NCI-H345 treated with DMSO at 0.1 percent for 48 hours (cell line): ENCODE results near the gene DNMT3L.
"Not testable (repeated sequence)": the region's sequence is repeated elsewhere in the genome, so short reads cannot be mapped to it uniquely, and the experiment has no call there.

Source experiments
- DNase-seq: peaks from one replicate; lab custom pipeline; 2025; ENCODE audit not compliant: unreplicated experiment; lab: John Stamatoyannopoulos, UW

The DNMT3L gene

GRCh38 chr21:44249204-44250037, 12.3 kb downstream of the DNMT3L start:
- not testable (repeated sequence) for DNase-seq

- not testable (repeated sequence) for DNase-seq
These were observed 13.8 kb downstream of the DNMT3L start for GRCh38 chr21:44247904-44248303.

- not testable (repeated sequence) for DNase-seq
These were observed 17.7 kb downstream of the DNMT3L start for GRCh38 chr21:44243980-44244379.

- DNase-seq = not testable (repeated sequence)
These were observed 20.4 kb downstream of the DNMT3L start for GRCh38 chr21:44241281-44241680.

DNA sequence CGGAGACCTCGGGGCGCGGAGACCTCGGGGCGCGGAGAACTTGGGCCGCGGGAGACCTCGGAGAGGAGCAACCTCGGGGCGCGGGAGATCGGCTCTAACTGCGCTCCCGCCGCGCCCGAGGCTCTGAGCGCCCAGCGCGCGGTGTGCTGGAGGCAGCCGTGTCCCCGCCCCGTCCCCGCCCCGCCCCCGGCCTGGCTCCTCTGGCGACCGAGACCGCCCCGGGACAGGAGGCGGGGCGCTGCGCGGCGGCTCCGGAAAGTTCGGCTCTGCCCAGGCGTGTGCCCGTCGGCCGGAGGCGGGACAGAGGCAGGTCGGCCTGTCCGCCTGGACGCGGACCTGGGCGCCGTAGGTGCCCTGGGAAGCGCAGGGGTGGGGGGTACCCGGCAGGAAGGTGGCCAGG, 20.9 kb downstream of the DNMT3L start, which contains the start of gene ICOSLG:
Gene ICOSLG, minus strand, starts transcription at position 102 of the 400 bp plus-strand sequence. CDS start 126 bp downstream, outside the sequence.
- DNase-seq = not testable (repeated sequence)

DNA sequence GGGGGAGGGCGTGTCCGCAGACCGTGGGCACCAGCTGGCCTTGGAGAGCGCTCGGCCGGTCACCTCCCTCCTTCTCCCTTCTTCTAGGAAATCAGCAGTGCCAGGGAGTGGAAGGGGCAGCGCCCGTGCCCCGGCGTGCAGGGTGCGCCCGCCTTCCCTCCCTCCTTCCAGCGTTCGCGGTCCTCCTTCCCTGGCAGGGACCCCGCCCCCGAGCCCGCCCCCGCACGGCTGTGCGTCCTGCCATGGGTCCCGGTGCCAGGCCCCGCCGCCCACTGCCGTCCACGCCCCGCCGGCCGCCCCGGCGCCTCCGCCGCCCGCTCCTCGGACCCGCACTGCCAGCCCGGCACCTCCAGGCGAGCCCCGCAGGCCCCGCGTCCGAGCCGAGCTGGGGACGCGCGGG, 21.3 kb downstream of the DNMT3L start:
- DNase-seq = not testable (repeated sequence)

DNA sequence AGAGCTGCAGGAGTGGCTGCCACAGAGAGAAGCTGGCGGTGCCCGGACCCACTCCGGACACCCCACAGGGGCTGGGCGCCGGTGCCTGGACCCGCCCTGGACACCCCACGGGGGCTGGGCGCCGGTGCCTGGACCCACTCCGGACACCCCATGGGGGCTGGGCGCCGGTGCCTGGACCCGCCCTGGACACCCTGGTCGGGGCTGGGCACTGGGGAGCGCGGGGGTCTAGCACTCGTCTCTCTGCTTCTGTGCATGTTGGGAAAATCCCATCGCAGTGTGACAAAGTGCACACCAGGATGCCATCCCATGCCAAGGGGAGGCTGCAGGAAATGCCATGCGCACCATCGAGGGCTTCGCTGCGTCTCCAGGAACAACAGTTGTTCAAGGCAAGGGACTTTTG, 32.1 kb downstream of the DNMT3L start:
- DNase-seq = not testable (repeated sequence)

DNA sequence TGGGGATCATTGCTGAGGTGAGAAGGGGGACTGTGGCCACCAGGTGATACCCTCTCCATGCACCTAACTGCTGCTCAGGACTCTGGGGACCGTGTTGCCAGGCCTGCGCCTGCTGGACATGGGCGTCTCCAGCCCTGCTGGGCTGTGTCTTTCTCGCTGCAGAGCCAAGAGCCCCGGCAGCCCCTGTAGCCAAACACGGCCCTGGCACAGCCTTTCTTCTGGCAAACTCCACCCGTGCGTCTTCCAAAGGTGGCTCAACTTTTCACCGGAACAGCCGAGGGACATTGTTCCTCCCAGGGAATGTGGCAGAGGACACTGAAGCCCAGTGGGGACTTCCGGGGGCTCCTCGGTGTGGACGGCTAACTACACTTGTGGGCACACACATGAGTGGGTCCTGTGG, 33.6 kb downstream of the DNMT3L start:
- not testable (repeated sequence) for DNase-seq

DNA sequence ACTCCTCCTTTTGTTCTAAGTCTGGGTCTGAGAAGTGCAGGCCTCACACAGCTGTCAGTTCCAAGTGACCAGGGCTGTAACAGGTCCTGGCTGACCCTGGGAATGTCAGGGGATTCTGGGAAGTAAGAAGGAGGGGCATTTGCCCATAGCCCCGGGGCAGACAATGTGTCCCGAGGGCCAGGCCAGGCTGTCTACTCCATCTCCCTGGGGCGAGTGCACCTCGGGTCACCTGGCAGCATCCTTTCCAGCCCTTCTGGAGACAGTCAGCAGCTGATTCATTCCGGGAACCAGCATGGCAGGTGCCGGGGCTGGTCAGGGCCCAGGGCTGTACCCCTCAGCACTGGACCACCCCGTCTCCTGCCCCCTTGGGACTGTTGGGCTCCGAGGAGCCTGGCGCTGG, 34.1 kb downstream of the DNMT3L start:
- DNase-seq = not testable (repeated sequence)

- DNase-seq = not testable (repeated sequence)
These were observed 36.1 kb downstream of the DNMT3L start for GRCh38 chr21:44225605-44226004.

DNA sequence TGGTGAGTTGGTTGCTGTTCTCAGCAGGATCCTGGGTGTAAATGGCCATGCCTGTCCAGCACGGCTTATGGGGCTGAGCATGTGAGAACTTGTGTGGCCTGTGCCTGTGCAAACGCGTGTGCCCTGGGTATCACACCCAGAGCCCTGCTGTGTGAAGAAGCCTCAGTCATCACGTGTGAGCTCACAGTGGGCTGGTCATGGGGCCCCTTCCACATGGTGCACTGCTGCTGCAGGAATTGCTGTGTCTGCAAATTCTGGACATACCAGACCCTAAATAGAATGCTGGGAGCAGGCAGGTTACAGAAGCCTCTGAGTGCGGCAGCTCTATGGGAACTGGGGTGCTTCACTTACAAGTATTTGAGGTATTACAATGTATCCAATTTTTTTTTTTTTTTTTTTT, 38.4 kb downstream of the DNMT3L start:
- not testable (repeated sequence) for DNase-seq

- not testable (repeated sequence) for DNase-seq
These were observed 41.0 kb downstream of the DNMT3L start for GRCh38 chr21:44220674-44221073.

- DNase-seq = not testable (repeated sequence)
These were observed 43.2 kb downstream of the DNMT3L start for GRCh38 chr21:44218461-44218860.

- DNase-seq = not testable (repeated sequence)
These were observed 49.7 kb downstream of the DNMT3L start for GRCh38 chr21:44211978-44212377.

- not testable (repeated sequence) for DNase-seq
These were observed 50.1 kb downstream of the DNMT3L start for GRCh38 chr21:44211574-44211973.

DNA sequence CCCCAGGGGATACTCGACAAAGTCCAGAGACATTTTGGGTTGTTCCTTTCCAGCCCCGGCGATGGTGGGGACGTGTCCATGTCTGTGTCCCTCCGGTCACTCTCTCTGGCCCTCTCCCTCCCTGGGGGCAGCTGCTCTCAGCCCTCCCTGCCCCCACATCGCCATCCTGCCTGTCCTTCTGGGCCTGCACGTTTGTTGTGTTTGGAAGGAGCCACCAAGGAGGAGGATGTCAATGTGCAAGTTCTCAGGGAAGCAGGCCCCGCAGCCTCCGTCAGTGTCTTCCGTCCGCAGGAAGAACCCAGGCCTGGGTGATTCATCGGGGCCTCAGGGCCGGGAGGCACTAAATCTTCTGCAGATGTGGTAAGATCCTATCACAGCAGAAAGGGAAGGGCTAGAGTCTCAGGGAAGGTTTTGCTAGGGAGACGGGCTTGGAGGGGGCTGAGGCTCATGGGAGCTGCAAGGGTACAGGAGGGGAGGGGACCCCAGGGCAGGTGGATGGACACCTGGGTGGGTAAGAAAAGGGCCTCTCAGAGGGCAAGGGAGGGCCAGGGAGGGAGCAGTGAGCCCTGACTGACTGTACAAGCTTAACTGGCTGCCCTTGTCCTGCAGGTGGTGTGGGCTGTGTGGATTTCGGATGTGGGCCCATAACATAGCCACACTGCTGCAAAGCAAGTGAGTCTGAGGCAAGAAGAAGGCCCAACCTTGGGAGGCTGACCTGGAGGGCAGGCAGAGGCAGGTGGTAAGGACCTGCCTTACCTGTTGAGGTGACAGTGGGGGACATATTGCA, 53.6 kb downstream of the DNMT3L start:
- not testable (repeated sequence) for DNase-seq

- not testable (repeated sequence) for DNase-seq
These were observed 54.7 kb downstream of the DNMT3L start for GRCh38 chr21:44206698-44207676.

DNA sequence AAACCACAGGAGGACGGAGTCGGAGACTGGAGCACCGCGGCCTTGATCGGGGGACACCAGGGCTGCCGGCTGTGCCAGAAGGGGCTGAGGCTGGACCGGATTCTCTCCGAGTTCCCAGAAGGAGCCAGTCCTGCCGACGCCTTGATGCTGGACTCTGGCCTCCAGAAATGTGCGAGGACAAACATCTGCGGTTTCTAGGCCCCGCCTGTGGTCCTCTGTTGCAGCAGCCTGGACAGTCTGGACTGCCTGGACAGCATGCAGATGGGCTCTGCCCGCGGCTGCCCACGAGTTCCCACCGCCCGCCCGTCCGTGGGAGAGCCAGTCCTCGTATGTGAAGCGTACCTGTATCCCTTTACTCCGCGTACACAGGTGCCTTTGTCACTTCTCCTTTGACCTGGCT, 55.5 kb downstream of the DNMT3L start:
- DNase-seq = not testable (repeated sequence)

DNA sequence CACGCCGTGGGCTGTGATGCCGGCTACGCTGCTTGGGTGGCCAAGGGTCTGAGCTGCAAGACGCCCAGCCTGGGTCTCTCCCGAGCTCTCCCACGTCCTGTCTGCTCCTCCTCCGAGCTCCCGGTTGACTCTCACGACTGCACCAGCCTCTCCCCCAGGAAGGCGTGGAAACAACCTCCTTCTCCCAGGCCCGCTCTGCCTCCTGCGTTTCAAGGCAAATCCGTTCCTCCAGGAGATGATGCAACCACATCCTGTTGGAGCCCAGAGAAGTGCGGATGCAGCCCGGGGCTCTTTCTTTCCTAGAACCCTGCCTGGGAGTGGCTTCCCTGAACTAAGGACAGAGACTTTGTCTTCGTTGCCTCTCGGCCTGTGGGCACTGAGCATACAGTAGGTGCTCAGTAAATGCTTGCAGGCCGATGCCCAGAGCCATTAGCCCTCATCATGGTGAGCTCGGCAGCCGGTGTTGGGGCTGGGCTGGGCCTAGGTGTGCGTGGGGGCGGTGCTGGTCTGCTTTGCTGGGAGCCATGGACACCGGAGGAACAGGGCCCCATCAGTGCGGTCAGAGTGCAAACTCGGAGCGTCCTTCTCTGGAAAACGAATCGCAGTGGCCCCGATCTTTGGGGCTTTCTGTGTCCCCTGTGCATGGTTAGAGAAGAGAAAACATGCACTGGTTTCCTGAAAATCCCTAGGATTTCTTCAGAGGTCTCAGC, 59.0 kb downstream of the DNMT3L start:
- not testable (repeated sequence) for DNase-seq

DNA sequence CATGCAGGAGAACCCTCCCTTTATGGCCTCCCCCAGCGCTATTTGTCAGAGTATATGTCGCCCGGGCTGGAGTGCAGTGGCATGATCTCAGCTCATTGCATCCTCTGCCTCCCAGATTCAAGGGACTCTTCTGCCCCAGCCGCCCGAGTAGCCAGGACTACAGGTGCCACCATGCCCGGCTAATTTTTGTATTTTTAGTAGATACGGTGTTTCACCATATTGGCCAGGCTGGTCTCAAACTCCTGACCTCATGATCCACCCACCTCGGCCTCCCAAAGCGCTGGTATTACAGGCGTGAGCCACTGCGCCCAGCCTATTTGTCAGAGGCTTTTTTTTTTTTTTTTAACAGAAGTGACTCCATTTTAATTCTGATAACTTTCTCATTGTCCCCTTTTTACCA, 61.7 kb downstream of the DNMT3L start:
- DNase-seq = not testable (repeated sequence)
